ENCODE data around the gene PPP3CA. TPM values are rescaled to one million over a fixed set of nuclear protein-coding genes. Genes with fewer than 3 reads are reported as not detected.

Gene PPP3CA
- total and polyA plus RNA-seq, 2 experiments from 2014 or later = 27.0 to 45.2 TPM

- TF ChIP-seq CTCF (conservative IDR thresholded peaks at IDR 0.05; ENCODE audit: low read depth in 2 of 2) (no peak), REST (IDR thresholded peaks at IDR 0.05; ENCODE audit: unreplicated experiment) (no peak), EZH2 (IDR thresholded peaks at IDR 0.05; ENCODE audit: low read depth, unreplicated experiment) (no peak), STAT1 (IDR thresholded peaks at IDR 0.05; ENCODE audit: unreplicated experiment) (no peak), JUNB (IDR thresholded peaks at IDR 0.05; ENCODE audit: unreplicated experiment) (no peak), CREB1 (CRISPR knock-in tag; IDR thresholded peaks at IDR 0.05; ENCODE audit: low read depth) (no peak), ZNF114 (CRISPR knock-in tag; IDR thresholded peaks at IDR 0.05) (no peak)
Observed at GRCh38 chr4:101306764-101307615, 40.3 kb downstream of the PPP3CA start (continued).

- ATAC-seq (peak; percentile 79), DNase-seq (ENCODE audit: low spot score) (peak; percentile 39)
- H3K27ac ChIP-seq (ENCODE audit: low read depth) = peak overlapping the region; percentile 35; the same call in 1 of the 2 replicates
- H3K27me3 ChIP-seq (ENCODE audit: insufficient read depth) = no peaks in the 10 kb centered on the region
- H3K9me2 ChIP-seq (ENCODE audit: insufficient read depth) = no peaks in the 10 kb centered on the region
- peak overlapping the region; percentile 52 for H3K4me2 ChIP-seq
- Mint-ChIP-seq H3K27me3 (ENCODE audit: insufficient read depth, low read depth, poor library complexity) (no peaks in the 10 kb centered on the region), H3K4me3 (peak overlapping the region; percentile 33), H3K27ac (peak overlapping the region; percentile 94), H3K9me3 (no peaks in the 10 kb centered on the region), H3K4me1 (peaks cover 35% of the 10 kb centered on the region), H3K36me3 (ENCODE audit: low read depth) (no peaks in the 10 kb centered on the region)
- no peak overlapping the region for H2AFZ ChIP-seq
- H3K79me2 ChIP-seq (replicated peaks; ENCODE audit: insufficient read depth) = peaks cover 30% of the 10 kb centered on the region; the same call in 1 of the 2 replicates
- H3K4me3 ChIP-seq = peak overlapping the region; percentile 12; the same call in 1 of the 2 replicates
- H4K20me1 ChIP-seq (replicated peaks; ENCODE audit: insufficient read depth) = no peaks in the 10 kb centered on the region
- H3F3A ChIP-seq (replicated peaks; ENCODE audit: low read depth) = no peaks in the 10 kb centered on the region
- H3K36me3 ChIP-seq (ENCODE audit: insufficient read depth) = no peaks in the 10 kb centered on the region
- H3K4me1 ChIP-seq (ENCODE audit: insufficient read depth) = peaks cover 31% of the 10 kb centered on the region
- TF ChIP-seq, protein P1, sequence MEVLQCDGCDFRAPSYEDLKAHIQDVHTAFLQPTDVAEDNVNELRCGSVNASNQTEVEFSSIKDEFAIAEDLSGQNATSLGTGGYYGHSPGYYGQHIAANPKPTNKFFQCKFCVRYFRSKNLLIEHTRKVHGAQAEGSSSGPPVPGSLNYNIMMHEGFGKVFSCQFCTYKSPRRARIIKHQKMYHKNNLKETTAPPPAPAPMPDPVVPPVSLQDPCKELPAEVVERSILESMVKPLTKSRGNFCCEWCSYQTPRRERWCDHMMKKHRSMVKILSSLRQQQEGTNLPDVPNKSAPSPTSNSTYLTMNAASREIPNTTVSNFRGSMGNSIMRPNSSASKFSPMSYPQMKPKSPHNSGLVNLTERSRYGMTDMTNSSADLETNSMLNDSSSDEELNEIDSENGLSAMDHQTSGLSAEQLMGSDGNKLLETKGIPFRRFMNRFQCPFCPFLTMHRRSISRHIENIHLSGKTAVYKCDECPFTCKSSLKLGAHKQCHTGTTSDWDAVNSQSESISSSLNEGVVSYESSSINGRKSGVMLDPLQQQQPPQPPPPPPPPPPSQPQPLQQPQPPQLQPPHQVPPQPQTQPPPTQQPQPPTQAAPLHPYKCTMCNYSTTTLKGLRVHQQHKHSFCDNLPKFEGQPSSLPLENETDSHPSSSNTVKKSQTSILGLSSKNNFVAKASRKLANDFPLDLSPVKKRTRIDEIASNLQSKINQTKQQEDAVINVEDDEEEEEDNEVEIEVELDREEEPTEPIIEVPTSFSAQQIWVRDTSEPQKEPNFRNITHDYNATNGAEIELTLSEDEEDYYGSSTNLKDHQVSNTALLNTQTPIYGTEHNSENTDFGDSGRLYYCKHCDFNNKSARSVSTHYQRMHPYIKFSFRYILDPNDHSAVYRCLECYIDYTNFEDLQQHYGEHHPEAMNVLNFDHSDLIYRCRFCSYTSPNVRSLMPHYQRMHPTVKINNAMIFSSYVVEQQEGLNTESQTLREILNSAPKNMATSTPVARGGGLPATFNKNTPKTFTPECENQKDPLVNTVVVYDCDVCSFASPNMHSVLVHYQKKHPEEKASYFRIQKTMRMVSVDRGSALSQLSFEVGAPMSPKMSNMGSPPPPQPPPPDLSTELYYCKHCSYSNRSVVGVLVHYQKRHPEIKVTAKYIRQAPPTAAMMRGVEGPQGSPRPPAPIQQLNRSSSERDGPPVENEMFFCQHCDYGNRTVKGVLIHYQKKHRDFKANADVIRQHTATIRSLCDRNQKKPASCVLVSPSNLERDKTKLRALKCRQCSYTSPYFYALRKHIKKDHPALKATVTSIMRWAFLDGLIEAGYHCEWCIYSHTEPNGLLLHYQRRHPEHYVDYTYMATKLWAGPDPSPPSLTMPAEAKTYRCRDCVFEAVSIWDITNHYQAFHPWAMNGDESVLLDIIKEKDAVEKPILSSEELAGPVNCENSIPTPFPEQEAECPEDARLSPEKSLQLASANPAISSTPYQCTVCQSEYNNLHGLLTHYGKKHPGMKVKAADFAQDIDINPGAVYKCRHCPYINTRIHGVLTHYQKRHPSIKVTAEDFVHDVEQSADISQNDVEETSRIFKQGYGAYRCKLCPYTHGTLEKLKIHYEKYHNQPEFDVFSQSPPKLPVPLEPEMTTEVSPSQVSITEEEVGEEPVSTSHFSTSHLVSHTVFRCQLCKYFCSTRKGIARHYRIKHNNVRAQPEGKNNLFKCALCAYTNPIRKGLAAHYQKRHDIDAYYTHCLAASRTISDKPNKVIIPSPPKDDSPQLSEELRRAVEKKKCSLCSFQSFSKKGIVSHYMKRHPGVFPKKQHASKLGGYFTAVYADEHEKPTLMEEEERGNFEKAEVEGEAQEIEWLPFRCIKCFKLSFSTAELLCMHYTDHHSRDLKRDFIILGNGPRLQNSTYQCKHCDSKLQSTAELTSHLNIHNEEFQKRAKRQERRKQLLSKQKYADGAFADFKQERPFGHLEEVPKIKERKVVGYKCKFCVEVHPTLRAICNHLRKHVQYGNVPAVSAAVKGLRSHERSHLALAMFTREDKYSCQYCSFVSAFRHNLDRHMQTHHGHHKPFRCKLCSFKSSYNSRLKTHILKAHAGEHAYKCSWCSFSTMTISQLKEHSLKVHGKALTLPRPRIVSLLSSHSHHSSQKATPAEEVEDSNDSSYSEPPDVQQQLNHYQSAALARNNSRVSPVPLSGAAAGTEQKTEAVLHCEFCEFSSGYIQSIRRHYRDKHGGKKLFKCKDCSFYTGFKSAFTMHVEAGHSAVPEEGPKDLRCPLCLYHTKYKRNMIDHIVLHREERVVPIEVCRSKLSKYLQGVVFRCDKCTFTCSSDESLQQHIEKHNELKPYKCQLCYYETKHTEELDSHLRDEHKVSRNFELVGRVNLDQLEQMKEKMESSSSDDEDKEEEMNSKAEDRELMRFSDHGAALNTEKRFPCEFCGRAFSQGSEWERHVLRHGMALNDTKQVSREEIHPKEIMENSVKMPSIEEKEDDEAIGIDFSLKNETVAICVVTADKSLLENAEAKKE (CRISPR knock-in tag; IDR thresholded peaks at IDR 0.05) = no peak
- no peak for TF ChIP-seq JUNB (IDR thresholded peaks at IDR 0.05; ENCODE audit: unreplicated experiment)
- no peak for TF ChIP-seq EZH2phosphoT487 (IDR thresholded peaks at IDR 0.05; ENCODE audit: unreplicated experiment)
Observed at GRCh38 chr4:101306225-101306624, 41.1 kb downstream of the PPP3CA start.
